Thyroid gland (tissue), 4 donors: ENCODE measurements around the gene TCF12.

Experiments
- POLR2A ChIP-seq, 2 donors: fragments of 450-650 bp; IDR thresholded peaks; one replicate each; pipeline ENCODE4 v1.6.1; 2017; ENCODE audit warnings: antibody characterized with exemption in 2 of 2, mild to moderate bottlenecking in 2 of 2, moderate library complexity in 1 of 2
- TF ChIP-seq, protein P1 (sequence below), 6 experiments: fragments of 200-600 bp in 3 of 6; fragments of 450-650 bp in 3 of 6; sonication (generic) in 3 of 6; IDR thresholded peaks; one replicate each; pipeline ENCODE4 v1.5.1; 2016 to 2019; ENCODE audit warnings: antibody characterized with exemption in 6 of 6, mild to moderate bottlenecking in 2 of 6, inconsistent platforms in 1 of 6, moderate library complexity in 1 of 6

DNA sequence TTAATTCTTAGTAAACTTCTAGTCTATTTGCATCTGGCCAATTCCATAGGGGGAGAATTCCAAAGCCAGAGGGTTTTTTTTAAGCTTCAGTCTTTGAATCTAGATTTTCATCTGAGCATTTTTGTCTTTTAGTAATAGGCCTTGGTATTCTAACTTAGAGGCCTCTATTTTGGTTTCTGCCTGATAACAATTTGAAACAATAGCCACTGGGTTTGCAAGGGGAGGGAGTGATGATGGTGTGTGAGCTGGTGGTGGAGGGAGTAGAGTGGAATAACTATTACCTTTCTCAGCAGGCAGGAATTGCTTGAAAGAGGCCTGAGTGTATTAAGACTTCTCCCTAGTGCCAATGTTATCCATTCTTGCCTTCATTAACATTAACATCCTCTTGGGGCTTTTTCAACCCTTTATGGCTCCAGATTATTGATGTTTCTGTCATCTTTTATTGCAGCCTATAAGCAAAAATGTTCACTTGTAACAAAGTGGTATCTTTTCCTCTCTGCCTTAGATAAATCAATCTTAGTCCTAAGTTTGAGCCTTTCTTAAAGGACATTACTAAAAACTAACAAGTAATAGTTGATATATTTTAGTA, 26.5 kb upstream of the TCF12 start:
- TF ChIP-seq, protein P1, sequence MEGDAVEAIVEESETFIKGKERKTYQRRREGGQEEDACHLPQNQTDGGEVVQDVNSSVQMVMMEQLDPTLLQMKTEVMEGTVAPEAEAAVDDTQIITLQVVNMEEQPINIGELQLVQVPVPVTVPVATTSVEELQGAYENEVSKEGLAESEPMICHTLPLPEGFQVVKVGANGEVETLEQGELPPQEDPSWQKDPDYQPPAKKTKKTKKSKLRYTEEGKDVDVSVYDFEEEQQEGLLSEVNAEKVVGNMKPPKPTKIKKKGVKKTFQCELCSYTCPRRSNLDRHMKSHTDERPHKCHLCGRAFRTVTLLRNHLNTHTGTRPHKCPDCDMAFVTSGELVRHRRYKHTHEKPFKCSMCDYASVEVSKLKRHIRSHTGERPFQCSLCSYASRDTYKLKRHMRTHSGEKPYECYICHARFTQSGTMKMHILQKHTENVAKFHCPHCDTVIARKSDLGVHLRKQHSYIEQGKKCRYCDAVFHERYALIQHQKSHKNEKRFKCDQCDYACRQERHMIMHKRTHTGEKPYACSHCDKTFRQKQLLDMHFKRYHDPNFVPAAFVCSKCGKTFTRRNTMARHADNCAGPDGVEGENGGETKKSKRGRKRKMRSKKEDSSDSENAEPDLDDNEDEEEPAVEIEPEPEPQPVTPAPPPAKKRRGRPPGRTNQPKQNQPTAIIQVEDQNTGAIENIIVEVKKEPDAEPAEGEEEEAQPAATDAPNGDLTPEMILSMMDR (IDR thresholded peaks at IDR 0.05): no peak
- no peak for TF ChIP-seq POLR2A (IDR thresholded peaks at IDR 0.05)
